K562 (cell line): ENCODE results near the gene ZGLP1. TPM values are rescaled to one million over a fixed set of nuclear protein-coding genes. Genes with fewer than 3 reads are reported as not detected.

Experiments
- ARID2 ChIP-seq: fragments of 450-650 bp; IDR thresholded peaks from 2 replicates; pipeline ENCODE4 v1.6.1; 2017; ENCODE audit warnings: antibody characterized with exemption, mild to moderate bottlenecking
- CHD2 ChIP-seq: IDR thresholded peaks from 2 replicates; pipeline ENCODE4 v1.6.1; 2011; ENCODE audit warnings: low read depth, low read length
- CTBP1 ChIP-seq: fragments of 450-650 bp; IDR thresholded peaks from 2 replicates; pipeline ENCODE4 v1.6.1; 2016; ENCODE audit warnings: borderline replicate concordance
- DIDO1 ChIP-seq: fragments of 450-650 bp; IDR thresholded peaks from 2 replicates; pipeline ENCODE4 v1.6.1; 2016; ENCODE audit warnings: low read depth, missing biosample characterization, missing genetic modification characterization
- DPF2 ChIP-seq: fragments of 450-650 bp; IDR thresholded peaks from 2 replicates; pipeline ENCODE4 v1.6.1; 2016
- E2F1 ChIP-seq: sonication (generic); formaldehyde crosslinking; IDR thresholded peaks from 2 replicates; pipeline ENCODE4 v1.8.1; 2023; ENCODE audit warnings: mild to moderate bottlenecking, missing genetic modification reagents, moderate library complexity
- EP300 ChIP-seq: IDR thresholded peaks from 2 replicates; pipeline ENCODE4 v1.6.1; 2012; ENCODE audit warnings: low read length, improper control_type of control experiment
- FOXA1 ChIP-seq: fragments of 450-650 bp; IDR thresholded peaks from 2 replicates; pipeline ENCODE4 v1.6.1; 2016; ENCODE audit warnings: mild to moderate bottlenecking, borderline replicate concordance
- FOXO4 ChIP-seq: fragments of 450-650 bp; formaldehyde crosslinking; IDR thresholded peaks from 2 replicates; pipeline ENCODE4 v1.4.0; 2020; ENCODE audit warnings: mild to moderate bottlenecking, moderate library complexity
- KLF16 ChIP-seq: IDR thresholded peaks from 2 replicates; pipeline ENCODE4 v1.6.1; 2016; ENCODE audit warnings: antibody characterized with exemption
- NEUROD1 ChIP-seq: fragments of 150-350 bp; IDR thresholded peaks from 2 replicates; pipeline ENCODE4 v1.6.1; 2014; ENCODE audit warnings: borderline replicate concordance, low read length, low read depth; ENCODE audit not compliant: partially characterized antibody
- PATZ1 ChIP-seq: fragments of 250-450 bp; sonication (Bioruptor Pico); IDR thresholded peaks from 2 replicates; pipeline ENCODE4 v1.5.0; 2020; ENCODE audit warnings: mild to moderate bottlenecking, borderline replicate concordance
- PCBP2 ChIP-seq: fragments of 200-400 bp; formaldehyde crosslinking; IDR thresholded peaks from 2 replicates; pipeline ENCODE4 v1.6.1; 2018; ENCODE audit warnings: low read length, low read depth, mild to moderate bottlenecking, moderate library complexity; ENCODE audit not compliant: poor library complexity, severe bottlenecking
- POLR2B ChIP-seq: fragments of 450-650 bp; IDR thresholded peaks from 2 replicates; pipeline ENCODE4 v1.6.1; 2018; ENCODE audit warnings: low read depth; ENCODE audit not compliant: partially characterized antibody
- RBM17 ChIP-seq: fragments of 200-400 bp; formaldehyde crosslinking; IDR thresholded peaks from 2 replicates; pipeline ENCODE4 v1.6.1; 2017; ENCODE audit warnings: low read depth, mild to moderate bottlenecking, low read length, borderline replicate concordance
- SRF ChIP-seq, 2 experiments: fragments of 250-450, 450-650 bp in 1 of 2; sonication (Bioruptor Pico) in 1 of 2; sonication (generic) in 1 of 2; formaldehyde crosslinking; IDR thresholded peaks; 2 replicates each; pipeline versions ENCODE4 v1.5.0 to v1.5.1; 2020 to 2022; ENCODE audit warnings: mild to moderate bottlenecking in 1 of 2, missing genetic modification reagents in 1 of 2
- U2AF1 ChIP-seq: fragments of 200-400 bp; formaldehyde crosslinking; optimal IDR thresholded peaks from 2 replicates; pipeline ENCODE3; 2017; ENCODE audit warnings: mild to moderate bottlenecking, low read depth, low read length, moderate library complexity
- ZBTB1 ChIP-seq: sonication (generic); formaldehyde crosslinking; IDR thresholded peaks from 2 replicates; pipeline ENCODE4 v1.8.1; 2023; ENCODE audit warnings: missing genetic modification reagents, low read depth, mild to moderate bottlenecking, borderline replicate concordance
- ZFP36 ChIP-seq: fragments of 150-350 bp; IDR thresholded peaks from 2 replicates; pipeline ENCODE4 v1.6.1; 2018; ENCODE audit warnings: low read length, low read depth; ENCODE audit not compliant: partially characterized antibody
- ZNF174 ChIP-seq: fragments of 250-450 bp; sonication (Bioruptor Pico); IDR thresholded peaks from 2 replicates; pipeline ENCODE4 v1.4.0; 2020; ENCODE audit warnings: mild to moderate bottlenecking
- ZNF398 ChIP-seq: fragments of 250-450 bp; sonication (Bioruptor Pico); IDR thresholded peaks from 2 replicates; pipeline ENCODE4 v1.8.0; 2021; ENCODE audit warnings: moderate library complexity, mild to moderate bottlenecking, inconsistent platforms
- ZSCAN32 ChIP-seq: fragments of 450-650 bp; formaldehyde crosslinking; IDR thresholded peaks from 2 replicates; pipeline ENCODE4 v1.4.0; 2020; ENCODE audit warnings: mild to moderate bottlenecking, moderate library complexity
- polyA plus RNA-seq, 8 experiments: library from polyadenylated mRNA; depleted of rRNA in 4 of 8; stranded (reverse) in 5 of 8; unstranded in 3 of 8; fragments of >200 nt; fragmentation: Nextera tagmentation in 2 of 8; fragmentation: Illumina TruSeq in 1 of 8; extraction: Ambion mirVana in 2 of 8; extraction: Trizol in 1 of 8; gene quantifications; 2 replicates each; pipeline versions ENCODE4 v1.2.1 to v1.2.3, GENCODE V29; 2011 to 2014; ENCODE audit warnings: inconsistent platforms in 1 of 8, missing spikeins in 1 of 8
- total RNA-seq, 7 experiments: library from RNA; depleted of rRNA in 6 of 7; stranded (reverse); fragments of >200 nt in 6 of 7; fragmentation: Illumina TruSeq in 2 of 7; extraction: Trizol in 2 of 7; gene quantifications; 2 replicates each; pipeline versions ENCODE4 v1.2.1 to v1.2.3, GENCODE V29; 2011 to 2021; ENCODE audit warnings: low replicate concordance in 1 of 7

Gene ZGLP1
- total and polyA plus RNA-seq, 9 of the 15 experiments (the other 6 are each of a cell fraction or from before 2014, with no cell fraction given), result 0.24 to 4.5 (median 2.2) TPM

- no peak for TF ChIP-seq FOXO4 (CRISPR knock-in tag)
- no peak for TF ChIP-seq ZSCAN32 (CRISPR knock-in tag)
- TF ChIP-seq POLR2B, result peak; percentile 80
- TF ChIP-seq E2F1 (CRISPR knock-in tag), result peak; percentile 83; the same call in 1 of the 2 replicates
- peak; percentile 46; the same call in 1 of the 2 replicates for TF ChIP-seq ZBTB1 (CRISPR knock-in tag)
- no peak for TF ChIP-seq U2AF1
- no peak for TF ChIP-seq DIDO1 (tag)
- TF ChIP-seq RBM17, result no peak
- TF ChIP-seq PATZ1, result no peak
- TF ChIP-seq FOXA1, result no peak
- TF ChIP-seq ZFP36, result no peak
- TF ChIP-seq ZNF174 (CRISPR knock-in tag), result no peak
- no peak for TF ChIP-seq ARID2
- TF ChIP-seq SRF (CRISPR knock-in tag; IDR thresholded peaks at IDR 0.05), result 0 out of 4 replicates have a peak, but pooled peaks of 1 of the 2 experiments have one; percentile 31
- no peak for TF ChIP-seq NEUROD1
- TF ChIP-seq EP300, result peak; percentile 59
- no peak for TF ChIP-seq CHD2
- no peak for TF ChIP-seq KLF16
- peak; percentile 19; the same call in 1 of the 2 replicates for TF ChIP-seq DPF2
- TF ChIP-seq ZNF398 (CRISPR knock-in tag), result no peak
- peak; percentile 60; the same call in 1 of the 2 replicates for TF ChIP-seq CTBP1
- TF ChIP-seq PCBP2, result no peak
Observed at GRCh38 chr19:10270616-10271394, 38.8 kb downstream of the ZGLP1 start, which contains the start of gene ICAM1 (continued).
